NCI-H748 treated with DMSO at 0.1 percent for 48 hours (cell line): Measurements from ENCODE around the gene GPR32.
"Not testable (repeated sequence)": the region's sequence is repeated elsewhere in the genome, so short reads cannot be mapped to it uniquely, and the experiment has no call there.

Source experiments
- DNase-seq: peaks from one replicate; lab custom pipeline; 2025; lab: John Stamatoyannopoulos, UW

The GPR32 gene

DNA sequence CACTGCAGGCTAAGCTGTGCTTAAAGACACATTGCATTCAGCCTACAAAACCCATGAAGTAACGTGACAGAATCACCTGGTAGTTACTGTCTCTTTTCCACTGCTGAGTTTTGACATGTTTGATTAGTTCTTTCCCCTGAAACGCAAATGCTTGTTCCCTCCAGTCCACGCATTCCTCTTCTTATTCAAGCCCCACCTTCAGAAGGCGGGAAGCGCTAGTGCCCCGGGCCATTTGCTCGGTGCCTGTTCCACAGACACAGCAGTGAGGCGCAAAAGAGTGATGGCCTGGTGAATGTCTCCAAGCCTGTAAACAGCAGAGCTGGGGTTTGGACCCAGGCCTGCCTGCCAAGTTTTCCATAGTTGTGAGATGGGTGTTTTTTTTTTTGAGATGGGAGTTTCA lies 30.8 kb downstream of the GPR32 start:
- no peak for DNase-seq

DNA sequence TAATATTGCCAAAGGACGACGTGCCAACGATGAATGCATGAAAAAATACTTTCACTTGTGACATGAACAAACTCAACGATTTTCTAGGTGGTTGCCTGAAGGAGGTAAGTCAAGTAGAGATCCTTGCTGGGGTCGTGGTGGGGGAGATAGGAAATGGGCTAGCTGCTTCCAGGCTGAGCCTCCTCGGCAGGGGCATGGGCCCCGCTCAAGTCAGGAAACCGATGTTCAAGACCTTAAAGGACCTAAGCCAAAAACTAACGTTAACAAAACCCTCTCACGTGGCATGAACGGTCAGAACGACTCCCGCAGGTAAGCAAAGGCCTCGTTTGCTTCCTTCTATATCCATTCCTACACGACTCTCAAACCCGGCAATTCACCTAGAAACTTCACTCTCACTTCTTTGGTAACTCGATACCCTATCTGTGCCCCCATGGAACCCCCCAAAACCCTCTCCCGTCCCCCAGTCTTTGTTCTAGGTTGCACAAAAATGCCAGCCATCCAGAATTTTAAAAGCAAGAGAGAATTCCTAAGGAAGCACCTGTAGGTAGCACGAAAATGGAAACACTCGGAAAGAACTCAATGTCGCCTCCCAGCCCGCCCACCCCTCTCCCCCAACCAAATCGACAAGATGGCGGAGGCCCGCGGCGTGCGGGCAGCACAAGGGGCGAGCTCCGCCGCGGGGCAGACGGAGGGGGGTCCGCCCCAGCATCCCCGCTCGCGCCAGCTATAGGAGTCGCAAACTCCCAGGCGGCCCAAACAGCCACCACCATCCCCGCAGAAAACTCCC lies 33.6 kb downstream of the GPR32 start:
- DNase-seq = peak; percentile 64

DNA sequence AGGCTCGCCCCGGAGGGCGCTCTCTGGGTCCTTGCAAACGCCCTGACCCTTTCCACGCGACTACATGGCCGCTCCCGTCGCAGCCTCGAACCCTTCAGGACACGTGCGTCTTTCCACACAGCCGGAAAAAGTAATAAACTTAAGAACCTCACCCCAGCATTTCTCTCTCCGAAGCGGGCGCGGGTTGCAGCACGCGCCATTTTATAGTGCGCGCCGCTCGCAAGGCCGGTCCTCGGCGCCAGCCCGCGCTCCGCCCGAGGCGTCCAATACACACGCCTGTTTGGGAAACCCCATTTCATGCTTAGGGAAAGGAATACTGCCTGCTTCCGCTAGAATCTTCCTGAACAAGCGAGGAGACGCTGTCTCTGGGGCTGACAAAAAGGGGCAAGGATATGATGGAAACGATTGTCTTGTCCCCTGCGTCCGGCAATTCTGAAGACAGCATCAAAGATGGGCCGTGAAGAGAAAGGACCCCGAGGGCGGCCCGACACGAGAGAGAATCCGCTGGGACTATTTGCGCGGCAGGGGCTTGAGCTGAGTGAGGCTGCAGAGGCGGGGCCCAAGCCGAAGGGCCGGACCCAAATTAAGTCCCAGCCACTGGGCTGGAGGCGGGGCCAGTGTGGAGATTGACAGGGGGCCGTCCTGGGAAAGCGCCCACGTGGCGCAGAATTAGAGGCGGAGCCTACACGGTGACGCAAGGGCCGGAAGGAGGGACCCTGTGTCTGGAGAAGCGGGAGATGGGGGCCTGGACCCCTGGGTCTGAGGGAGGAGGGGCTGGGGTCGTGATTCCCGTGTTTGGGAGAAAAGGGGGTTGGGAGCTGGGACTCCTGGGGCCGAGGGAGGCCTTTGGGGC lies 34.4 kb downstream of the GPR32 start:
- DNase-seq = peak; percentile 99

GRCh38 chr19:50808856-50809255 lies 38.6 kb downstream of the GPR32 start:
- no peak for DNase-seq

GRCh38 chr19:50811622-50812238 lies 41.5 kb downstream of the GPR32 start:
- not testable (repeated sequence) for DNase-seq

DNA sequence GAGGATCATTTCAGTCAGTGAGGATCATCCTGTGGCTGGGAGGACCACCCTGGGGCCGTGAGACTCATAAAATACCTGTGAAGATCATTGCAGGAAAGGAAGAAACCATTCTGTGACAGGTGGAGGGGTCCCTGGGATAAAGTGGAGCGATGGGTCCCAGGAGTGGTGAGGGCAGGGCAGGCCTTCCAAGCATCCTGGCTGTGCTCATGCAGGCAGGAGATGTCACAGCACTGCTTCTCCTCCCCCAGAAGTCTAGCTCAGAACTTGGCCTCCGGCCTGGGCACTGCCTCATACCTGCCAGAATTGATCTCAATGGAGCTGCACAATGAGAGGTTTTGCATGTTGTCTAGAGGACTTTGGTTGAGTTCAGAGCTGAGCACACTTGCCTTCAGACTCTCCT lies 42.2 kb downstream of the GPR32 start:
- no peak for DNase-seq

DNA sequence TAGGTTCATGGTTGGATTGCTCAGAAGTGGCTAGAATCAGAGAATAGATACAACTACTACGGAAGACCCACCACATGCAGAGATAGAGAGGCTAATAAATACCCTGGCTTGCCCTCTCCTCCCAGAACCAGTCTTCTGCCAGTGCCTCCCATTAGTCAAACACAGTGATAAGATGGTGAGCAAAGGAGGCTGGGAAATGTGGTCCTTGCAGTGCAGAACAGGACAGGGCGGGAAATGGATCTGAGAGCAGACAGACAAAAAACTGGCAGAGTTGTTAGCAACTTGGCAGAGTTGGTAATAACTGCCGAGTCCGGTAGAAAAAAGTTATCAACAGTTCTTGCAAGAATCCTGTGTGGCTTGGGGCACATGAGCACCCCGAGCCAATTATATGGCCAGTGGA lies 44.6 kb downstream of the GPR32 start:
- no peak for DNase-seq

DNA sequence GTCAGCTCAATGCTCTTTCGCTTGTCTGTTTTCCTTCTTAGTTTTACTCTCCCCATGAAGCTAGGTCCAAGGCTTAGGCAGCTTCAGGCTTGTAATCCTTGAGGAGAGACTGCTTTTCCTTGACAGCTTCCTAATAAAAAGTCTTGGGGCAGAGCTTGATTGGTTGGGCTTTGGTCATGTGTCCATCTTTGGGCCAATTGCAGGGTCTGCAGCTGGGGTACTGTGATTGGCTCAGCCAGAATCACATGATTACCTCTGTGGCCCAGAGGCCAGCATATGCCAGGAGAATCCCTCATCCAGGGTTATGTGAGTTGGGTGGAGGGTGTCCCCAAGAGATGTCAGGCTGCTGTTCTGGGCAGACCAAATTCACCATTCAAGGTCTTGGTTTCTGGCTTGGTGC lies 45.2 kb downstream of the GPR32 start:
- DNase-seq = no peak

GRCh38 chr19:50817941-50818858 lies 47.9 kb downstream of the GPR32 start:
- DNase-seq = peak; percentile 78

DNA sequence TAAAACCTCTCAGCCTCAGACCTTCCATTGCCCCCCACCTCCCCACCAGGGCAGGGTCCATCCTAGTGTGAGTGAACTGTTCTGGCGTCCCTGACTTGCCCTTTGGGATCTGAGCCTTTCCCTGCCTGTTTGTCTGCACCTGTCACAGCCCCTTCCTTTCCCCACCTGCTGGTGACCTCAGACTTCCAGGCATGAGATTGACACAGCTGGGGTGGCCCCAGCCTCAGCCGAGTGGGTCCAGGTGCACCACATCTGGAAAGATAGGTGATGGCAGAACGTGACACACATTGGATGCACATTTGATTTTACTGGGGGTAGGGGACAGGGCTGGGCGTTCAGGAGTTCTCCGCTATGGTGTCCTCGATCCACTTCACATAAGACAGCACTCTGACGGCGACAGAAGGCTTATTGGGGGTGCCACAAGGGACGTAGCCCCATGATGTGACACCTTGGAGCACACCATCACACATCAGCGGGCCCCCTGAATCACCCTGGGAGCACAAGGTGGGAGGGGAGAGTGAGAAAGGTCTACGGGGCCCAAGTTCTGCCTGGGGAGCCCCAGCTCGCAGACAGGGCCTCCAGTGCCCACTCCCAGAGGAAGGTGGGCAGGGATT lies 48.7 kb downstream of the GPR32 start:
- no peak for DNase-seq

GRCh38 chr19:50819636-50820035 lies 49.4 kb downstream of the GPR32 start:
- no peak for DNase-seq

GRCh38 chr19:50820086-50820485 lies 49.8 kb downstream of the GPR32 start:
- no peak for DNase-seq

- no peak for DNase-seq
These were observed 50.4 kb downstream of the GPR32 start for GRCh38 chr19:50820549-50821247.

- no peak for DNase-seq
These were observed 51.0 kb downstream of the GPR32 start for GRCh38 chr19:50821248-50821612.
